ENCODE data around the gene PIH1D1. TPM values are rescaled to one million over a fixed set of nuclear protein-coding genes. Genes with fewer than 3 reads are reported as not detected.

The PIH1D1 gene
- total and polyA plus RNA-seq, 2 experiments from 2014 or later: 72.1 to 79.8 TPM

GRCh38 chr19:49415810-49416200 lies 35.8 kb downstream of the PIH1D1 start:
- no peaks in the 10 kb centered on the region for H3K79me2 ChIP-seq
- no peak overlapping the region for H3K4me3 ChIP-seq
- H3K36me3 ChIP-seq (replicated peaks; ENCODE audit: insufficient read depth, low read depth): no peaks in the 10 kb centered on the region
- no peak for TF ChIP-seq EZH2 (IDR thresholded peaks at IDR 0.05; ENCODE audit: borderline replicate concordance)
- TF ChIP-seq, protein P1, sequence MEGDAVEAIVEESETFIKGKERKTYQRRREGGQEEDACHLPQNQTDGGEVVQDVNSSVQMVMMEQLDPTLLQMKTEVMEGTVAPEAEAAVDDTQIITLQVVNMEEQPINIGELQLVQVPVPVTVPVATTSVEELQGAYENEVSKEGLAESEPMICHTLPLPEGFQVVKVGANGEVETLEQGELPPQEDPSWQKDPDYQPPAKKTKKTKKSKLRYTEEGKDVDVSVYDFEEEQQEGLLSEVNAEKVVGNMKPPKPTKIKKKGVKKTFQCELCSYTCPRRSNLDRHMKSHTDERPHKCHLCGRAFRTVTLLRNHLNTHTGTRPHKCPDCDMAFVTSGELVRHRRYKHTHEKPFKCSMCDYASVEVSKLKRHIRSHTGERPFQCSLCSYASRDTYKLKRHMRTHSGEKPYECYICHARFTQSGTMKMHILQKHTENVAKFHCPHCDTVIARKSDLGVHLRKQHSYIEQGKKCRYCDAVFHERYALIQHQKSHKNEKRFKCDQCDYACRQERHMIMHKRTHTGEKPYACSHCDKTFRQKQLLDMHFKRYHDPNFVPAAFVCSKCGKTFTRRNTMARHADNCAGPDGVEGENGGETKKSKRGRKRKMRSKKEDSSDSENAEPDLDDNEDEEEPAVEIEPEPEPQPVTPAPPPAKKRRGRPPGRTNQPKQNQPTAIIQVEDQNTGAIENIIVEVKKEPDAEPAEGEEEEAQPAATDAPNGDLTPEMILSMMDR (IDR thresholded peaks at IDR 0.05; ENCODE audit: poor library complexity): no peak
- TF ChIP-seq EZH2phosphoT487 (IDR thresholded peaks at IDR 0.05; ENCODE audit: low read depth, severe bottlenecking, unreplicated experiment): no peak
- no peak for DNase-seq (ENCODE audit: low spot score)
- no peaks in the 10 kb centered on the region for H4K20me1 ChIP-seq (ENCODE audit: insufficient read depth, poor library complexity, severe bottlenecking)
- H3K4me2 ChIP-seq: no peak overlapping the region
- H3K4me1 ChIP-seq (ENCODE audit: insufficient read depth): no peaks in the 10 kb centered on the region
- H3K27me3 ChIP-seq: peaks cover 45% of the 10 kb centered on the region
- H3K9me2 ChIP-seq (replicated peaks; ENCODE audit: insufficient read depth): no peaks in the 10 kb centered on the region
- no peaks in the 10 kb centered on the region for H3K9me3 ChIP-seq (ENCODE audit: low read depth)
- no peak overlapping the region for H2AFZ ChIP-seq
- WGBS (ENCODE audit: low lambda C conversion rate, missing lambda C conversion rate): 94% methylated on average over 2 of the region's 2 CpGs
- no peak overlapping the region for H3K27ac ChIP-seq

- TF ChIP-seq EZH2 (IDR thresholded peaks at IDR 0.05; ENCODE audit: borderline replicate concordance) (no peak), EZH2phosphoT487 (IDR thresholded peaks at IDR 0.05; ENCODE audit: low read depth, severe bottlenecking, unreplicated experiment) (no peak)
- TF ChIP-seq, protein P1 (IDR thresholded peaks at IDR 0.05; ENCODE audit: poor library complexity): no peak
- WGBS (ENCODE audit: low lambda C conversion rate, missing lambda C conversion rate): 75% methylated on average over 15 of the region's 15 CpGs
These were observed 36.4 kb downstream of the PIH1D1 start for GRCh38 chr19:49415102-49415809.

GRCh38 chr19:49414256-49414655 lies 37.4 kb downstream of the PIH1D1 start:
- H3K36me3 ChIP-seq (replicated peaks; ENCODE audit: insufficient read depth, low read depth): no peaks in the 10 kb centered on the region
- no peak overlapping the region for H3K4me2 ChIP-seq
- H3K79me2 ChIP-seq: no peaks in the 10 kb centered on the region
- no peaks in the 10 kb centered on the region for H3K9me2 ChIP-seq (replicated peaks; ENCODE audit: insufficient read depth)
- H3K27ac ChIP-seq: no peak overlapping the region
- no peak for DNase-seq (ENCODE audit: low spot score)
- H3K4me1 ChIP-seq (ENCODE audit: insufficient read depth): no peaks in the 10 kb centered on the region
- H3K9me3 ChIP-seq (ENCODE audit: low read depth): no peaks in the 10 kb centered on the region
- 87% methylated on average over 3 of the region's 3 CpGs for WGBS (ENCODE audit: low lambda C conversion rate, missing lambda C conversion rate)
- no peak overlapping the region for H2AFZ ChIP-seq
- TF ChIP-seq EZH2 (IDR thresholded peaks at IDR 0.05; ENCODE audit: borderline replicate concordance) (no peak), EZH2phosphoT487 (IDR thresholded peaks at IDR 0.05; ENCODE audit: low read depth, severe bottlenecking, unreplicated experiment) (no peak)
- TF ChIP-seq, protein P1 (IDR thresholded peaks at IDR 0.05; ENCODE audit: poor library complexity): no peak
- H3K4me3 ChIP-seq: no peak overlapping the region
- H4K20me1 ChIP-seq (ENCODE audit: insufficient read depth, poor library complexity, severe bottlenecking): no peaks in the 10 kb centered on the region
- peaks cover 29% of the 10 kb centered on the region for H3K27me3 ChIP-seq

More at GRCh38 chr19:49415102-49415809, 36.4 kb downstream of the PIH1D1 start:
- no peak for DNase-seq (ENCODE audit: low spot score)
- Histone ChIP-seq H3K9me2 (replicated peaks; ENCODE audit: insufficient read depth) (no peaks in the 10 kb centered on the region), H3K27me3 (peaks cover 39% of the 10 kb centered on the region), H3K4me3 (no peak overlapping the region), H3K36me3 (replicated peaks; ENCODE audit: insufficient read depth, low read depth) (no peaks in the 10 kb centered on the region), H2AFZ (no peak overlapping the region), H3K4me2 (no peak overlapping the region), H3K9me3 (ENCODE audit: low read depth) (no peaks in the 10 kb centered on the region), H3K79me2 (no peaks in the 10 kb centered on the region), H4K20me1 (ENCODE audit: insufficient read depth, poor library complexity, severe bottlenecking) (no peaks in the 10 kb centered on the region), H3K27ac (no peak overlapping the region), H3K4me1 (ENCODE audit: insufficient read depth) (no peaks in the 10 kb centered on the region)

All from hepatocyte (in vitro differentiated cells).